Endothelial cell (in vitro differentiated cells): ENCODE data around the gene CLUH. TPM values are rescaled to one million over a fixed set of nuclear protein-coding genes. Genes with fewer than 3 reads are reported as not detected.

ENCODE experiments used
- DNase-seq: peaks from one replicate; pipeline ENCODE4 v3.0.0; 2021; ENCODE audit warnings: low spot score
- H3K27ac Mint-ChIP-seq: one replicate; pipeline ENCODE4 v1.8.0; 2021; ENCODE audit warnings: mixed read lengths, inconsistent platforms; ENCODE audit not compliant: unreplicated experiment
- H3K27me3 Mint-ChIP-seq: one replicate; pipeline ENCODE4 v1.8.0; 2021; ENCODE audit warnings: mild to moderate bottlenecking, moderate library complexity, mixed read lengths, inconsistent platforms; ENCODE audit not compliant: unreplicated experiment
- H3K36me3 Mint-ChIP-seq: one replicate; pipeline ENCODE4 v1.8.0; 2021; ENCODE audit warnings: mild to moderate bottlenecking, low read depth, mixed read lengths, inconsistent platforms; ENCODE audit not compliant: unreplicated experiment
- H3K4me1 Mint-ChIP-seq: one replicate; pipeline ENCODE4 v1.8.0; 2021; ENCODE audit warnings: mild to moderate bottlenecking, mixed read lengths, inconsistent platforms; ENCODE audit not compliant: unreplicated experiment
- H3K4me3 Mint-ChIP-seq: one replicate; pipeline ENCODE4 v1.8.0; 2021; ENCODE audit warnings: mild to moderate bottlenecking, mixed read lengths, inconsistent platforms; ENCODE audit not compliant: unreplicated experiment
- H3K9me3 Mint-ChIP-seq: one replicate; pipeline ENCODE4 v1.8.0; 2021; ENCODE audit warnings: mixed read lengths, inconsistent platforms; ENCODE audit not compliant: unreplicated experiment
- total RNA-seq: library from RNA; stranded (reverse); fragmentation: NEBNext Ultra II Directional; extraction: Animal tissue kit (Norgen Biotek cat#: 25700); gene quantifications from one replicate; pipeline ENCODE4 v1.2.1, GENCODE V29; 2021; ENCODE audit not compliant: unreplicated experiment
- TF ChIP-seq, protein P1 (sequence below): fragments of 200-600 bp; sonication (generic); IDR thresholded peaks from one replicate; pipeline ENCODE4 v1.5.0; 2021; ENCODE audit warnings: antibody characterized with exemption; ENCODE audit not compliant: unreplicated experiment

Gene CLUH
- total RNA-seq, 1 donor from 2014 or later: 45.9 TPM

DNA sequence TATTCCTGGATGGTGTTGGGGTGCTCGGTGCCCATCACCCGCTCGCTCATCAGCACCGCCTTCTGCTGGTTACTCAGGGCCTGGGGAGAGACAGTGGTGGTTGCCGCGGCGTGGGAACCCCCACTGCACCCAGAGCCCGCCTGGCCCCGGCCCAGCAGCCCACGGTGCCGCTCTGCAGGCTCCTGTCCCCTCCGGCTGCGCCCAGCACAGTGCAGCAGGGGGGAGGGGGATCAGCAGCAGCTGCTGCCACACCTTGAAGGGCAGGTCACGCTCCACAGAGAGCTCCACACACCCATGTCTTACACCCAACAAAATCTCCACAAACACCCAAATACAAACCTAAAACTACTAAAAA is 18.8 kb downstream of the CLUH start:
- H3K9me3 Mint-ChIP-seq: no peaks in the 10 kb centered on the region
- TF ChIP-seq, protein P1, sequence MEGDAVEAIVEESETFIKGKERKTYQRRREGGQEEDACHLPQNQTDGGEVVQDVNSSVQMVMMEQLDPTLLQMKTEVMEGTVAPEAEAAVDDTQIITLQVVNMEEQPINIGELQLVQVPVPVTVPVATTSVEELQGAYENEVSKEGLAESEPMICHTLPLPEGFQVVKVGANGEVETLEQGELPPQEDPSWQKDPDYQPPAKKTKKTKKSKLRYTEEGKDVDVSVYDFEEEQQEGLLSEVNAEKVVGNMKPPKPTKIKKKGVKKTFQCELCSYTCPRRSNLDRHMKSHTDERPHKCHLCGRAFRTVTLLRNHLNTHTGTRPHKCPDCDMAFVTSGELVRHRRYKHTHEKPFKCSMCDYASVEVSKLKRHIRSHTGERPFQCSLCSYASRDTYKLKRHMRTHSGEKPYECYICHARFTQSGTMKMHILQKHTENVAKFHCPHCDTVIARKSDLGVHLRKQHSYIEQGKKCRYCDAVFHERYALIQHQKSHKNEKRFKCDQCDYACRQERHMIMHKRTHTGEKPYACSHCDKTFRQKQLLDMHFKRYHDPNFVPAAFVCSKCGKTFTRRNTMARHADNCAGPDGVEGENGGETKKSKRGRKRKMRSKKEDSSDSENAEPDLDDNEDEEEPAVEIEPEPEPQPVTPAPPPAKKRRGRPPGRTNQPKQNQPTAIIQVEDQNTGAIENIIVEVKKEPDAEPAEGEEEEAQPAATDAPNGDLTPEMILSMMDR: no peak
- DNase-seq: no peak
- H3K4me1 Mint-ChIP-seq: peaks cover 7% of the 10 kb centered on the region
- no peak overlapping the region for H3K27ac Mint-ChIP-seq
- peaks cover 11% of the 10 kb centered on the region for H3K27me3 Mint-ChIP-seq
- H3K4me3 Mint-ChIP-seq: no peak overlapping the region
- H3K36me3 Mint-ChIP-seq: peaks cover 8% of the 10 kb centered on the region

GRCh38 chr17:2691965-2692780 is 19.4 kb downstream of the CLUH start:
- Mint-ChIP-seq H3K27me3 (peaks cover 14% of the 10 kb centered on the region), H3K36me3 (peaks cover 8% of the 10 kb centered on the region), H3K9me3 (no peaks in the 10 kb centered on the region), H3K27ac (no peak overlapping the region), H3K4me1 (peaks cover 10% of the 10 kb centered on the region), H3K4me3 (no peak overlapping the region)
- TF ChIP-seq, protein P1: no peak
- no peak for DNase-seq

- Mint-ChIP-seq H3K27me3 (peaks cover 14% of the 10 kb centered on the region), H3K9me3 (no peaks in the 10 kb centered on the region), H3K4me1 (peaks cover 10% of the 10 kb centered on the region), H3K36me3 (peaks cover 8% of the 10 kb centered on the region), H3K27ac (no peak overlapping the region), H3K4me3 (no peak overlapping the region)
- no peak for DNase-seq
- TF ChIP-seq, protein P1: no peak
Measured at GRCh38 chr17:2691069-2691871, 20.3 kb downstream of the CLUH start.

DNA sequence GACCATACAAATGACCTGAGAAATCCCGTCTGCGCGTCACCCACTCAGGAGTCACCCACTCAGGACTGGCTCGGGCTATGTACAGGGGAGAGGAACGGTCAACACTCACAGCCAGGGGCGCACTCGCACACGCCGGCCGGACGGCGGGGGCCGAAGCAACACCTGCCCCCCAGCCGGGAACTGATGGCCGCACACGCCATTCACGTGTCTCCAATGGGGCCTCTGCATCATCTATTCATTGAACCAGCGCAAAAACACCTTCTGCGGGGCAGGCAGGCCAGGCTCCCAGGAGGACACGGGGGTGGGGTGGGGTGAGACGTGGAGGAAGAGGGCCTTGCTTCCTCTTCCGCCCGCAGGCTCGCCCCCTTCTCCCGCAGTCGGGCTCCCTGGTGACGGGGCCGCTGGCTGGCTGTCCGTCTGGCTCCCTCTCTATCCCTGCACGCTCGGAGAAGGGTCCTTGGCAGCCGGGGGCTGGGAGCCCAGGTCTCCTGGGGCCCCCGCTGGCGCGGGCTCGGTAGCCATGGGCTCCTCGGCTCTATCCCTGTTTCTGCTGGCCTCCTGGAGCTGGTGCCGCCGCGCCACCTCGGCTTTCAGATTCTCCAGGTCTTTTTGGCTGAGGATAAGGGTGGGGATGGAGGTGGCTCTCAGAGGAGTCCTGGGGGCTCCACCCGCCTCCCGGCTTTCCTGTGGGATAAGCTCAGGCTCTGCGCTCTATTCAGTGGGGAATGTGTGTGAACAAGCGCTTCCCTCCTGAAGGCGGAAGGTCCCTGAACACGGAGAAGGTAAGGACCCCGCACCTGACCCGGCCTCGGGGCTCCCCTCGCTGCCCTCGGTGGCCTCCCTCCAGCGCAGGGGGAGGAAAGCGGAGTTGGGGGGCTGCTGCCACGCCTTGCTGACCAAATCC is 21.1 kb downstream of the CLUH start:
- Mint-ChIP-seq H3K27ac (no peak overlapping the region), H3K27me3 (peaks cover 14% of the 10 kb centered on the region), H3K4me1 (peaks cover 10% of the 10 kb centered on the region), H3K36me3 (peaks cover 8% of the 10 kb centered on the region), H3K9me3 (no peaks in the 10 kb centered on the region), H3K4me3 (no peak overlapping the region)
- no peak for DNase-seq
- TF ChIP-seq, protein P1: no peak
